Lower leg skin (tissue), 3 donors: ENCODE results near the gene DTNB.

ENCODE experiments used
- POLR2A ChIP-seq, 2 donors: fragments of 450-650 bp; IDR thresholded peaks; one replicate each; pipeline ENCODE4 v1.6.1; 2016 to 2017; ENCODE audit warnings: antibody characterized with exemption in 2 of 2, mild to moderate bottlenecking in 1 of 2, moderate library complexity in 1 of 2
- TF ChIP-seq, protein P1 (sequence below), 3 donors: fragments of 450-650 bp; IDR thresholded peaks; one replicate each; pipeline ENCODE4 v1.5.1; 2016; ENCODE audit warnings: antibody characterized with exemption in 3 of 3, mild to moderate bottlenecking in 3 of 3, moderate library complexity in 2 of 3

DNA sequence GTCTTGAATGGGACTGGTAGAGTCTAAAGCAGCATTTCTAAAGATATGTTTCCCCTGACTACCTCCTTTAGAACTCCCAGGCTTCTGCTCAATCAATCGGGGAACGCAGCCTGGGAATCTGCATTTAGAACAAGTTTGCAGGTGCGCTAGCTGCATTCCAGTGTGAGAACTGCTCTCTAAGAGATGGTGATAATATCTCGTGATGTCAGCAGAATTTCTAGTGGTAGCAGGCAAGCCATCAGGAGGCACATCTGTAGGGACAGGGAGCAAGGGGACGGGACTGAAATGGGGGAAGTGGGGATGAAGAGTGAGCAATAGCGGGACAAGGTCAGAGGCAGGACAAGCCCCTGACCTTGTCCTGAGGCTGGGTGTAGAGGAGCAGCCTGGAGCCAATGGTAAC is 211.4 kb downstream of the DTNB start:
- TF ChIP-seq, protein P1, sequence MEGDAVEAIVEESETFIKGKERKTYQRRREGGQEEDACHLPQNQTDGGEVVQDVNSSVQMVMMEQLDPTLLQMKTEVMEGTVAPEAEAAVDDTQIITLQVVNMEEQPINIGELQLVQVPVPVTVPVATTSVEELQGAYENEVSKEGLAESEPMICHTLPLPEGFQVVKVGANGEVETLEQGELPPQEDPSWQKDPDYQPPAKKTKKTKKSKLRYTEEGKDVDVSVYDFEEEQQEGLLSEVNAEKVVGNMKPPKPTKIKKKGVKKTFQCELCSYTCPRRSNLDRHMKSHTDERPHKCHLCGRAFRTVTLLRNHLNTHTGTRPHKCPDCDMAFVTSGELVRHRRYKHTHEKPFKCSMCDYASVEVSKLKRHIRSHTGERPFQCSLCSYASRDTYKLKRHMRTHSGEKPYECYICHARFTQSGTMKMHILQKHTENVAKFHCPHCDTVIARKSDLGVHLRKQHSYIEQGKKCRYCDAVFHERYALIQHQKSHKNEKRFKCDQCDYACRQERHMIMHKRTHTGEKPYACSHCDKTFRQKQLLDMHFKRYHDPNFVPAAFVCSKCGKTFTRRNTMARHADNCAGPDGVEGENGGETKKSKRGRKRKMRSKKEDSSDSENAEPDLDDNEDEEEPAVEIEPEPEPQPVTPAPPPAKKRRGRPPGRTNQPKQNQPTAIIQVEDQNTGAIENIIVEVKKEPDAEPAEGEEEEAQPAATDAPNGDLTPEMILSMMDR (IDR thresholded peaks at IDR 0.05): no peak
- no peak for TF ChIP-seq POLR2A (IDR thresholded peaks at IDR 0.05)
